GM21786 (cell line): ENCODE measurements around the gene CLIC4.
"Not testable (repeated sequence)": the region's sequence is repeated elsewhere in the genome, so short reads cannot be mapped to it uniquely, and the experiment has no call there.

ENCODE experiments used
- ATAC-seq: cut with Tn5 transposase; IDR thresholded peaks from one replicate; pipeline ENCODE4 v1.9.1; 2021; ENCODE audit not compliant: unreplicated experiment

CLIC4 gene

DNA sequence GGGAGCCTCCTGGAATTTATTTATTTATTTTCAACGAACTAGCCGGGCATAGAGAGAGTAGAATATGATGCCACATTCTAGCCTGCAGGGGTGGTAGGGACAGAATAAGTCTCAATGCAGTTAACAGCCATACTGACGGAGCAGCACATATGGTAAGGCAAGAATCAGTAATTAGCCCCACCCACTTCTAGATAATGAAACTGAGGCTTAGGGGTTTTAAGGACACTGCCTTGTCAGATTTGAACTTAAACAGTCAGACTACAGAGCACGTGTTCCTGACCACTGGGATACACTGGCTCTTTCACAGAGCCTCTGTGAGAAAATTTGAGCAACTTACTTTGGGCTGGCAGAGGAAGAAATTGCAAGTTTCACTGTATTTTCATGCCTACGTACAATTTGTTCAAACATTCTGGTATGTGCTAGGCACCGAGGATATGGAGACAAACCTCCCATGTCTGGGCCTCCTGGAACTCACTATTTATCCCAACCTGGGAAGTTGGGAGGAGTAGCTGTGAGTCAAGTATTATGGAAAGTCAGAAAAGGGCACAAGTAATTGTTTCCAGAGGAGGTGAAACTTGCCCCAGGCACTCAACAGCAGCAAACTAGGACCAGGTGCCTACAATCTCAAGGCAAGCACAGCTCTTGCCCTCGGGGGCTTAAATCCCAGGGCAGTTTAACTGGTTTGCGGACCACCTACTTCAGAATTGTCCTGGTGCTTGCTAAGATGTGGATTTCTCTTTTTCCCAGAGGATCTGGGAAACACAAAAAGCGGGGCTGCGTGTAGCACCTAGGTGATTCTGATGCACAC lies 1.6 kb upstream of the CLIC4 start:
- peak; percentile 23 for ATAC-seq

DNA sequence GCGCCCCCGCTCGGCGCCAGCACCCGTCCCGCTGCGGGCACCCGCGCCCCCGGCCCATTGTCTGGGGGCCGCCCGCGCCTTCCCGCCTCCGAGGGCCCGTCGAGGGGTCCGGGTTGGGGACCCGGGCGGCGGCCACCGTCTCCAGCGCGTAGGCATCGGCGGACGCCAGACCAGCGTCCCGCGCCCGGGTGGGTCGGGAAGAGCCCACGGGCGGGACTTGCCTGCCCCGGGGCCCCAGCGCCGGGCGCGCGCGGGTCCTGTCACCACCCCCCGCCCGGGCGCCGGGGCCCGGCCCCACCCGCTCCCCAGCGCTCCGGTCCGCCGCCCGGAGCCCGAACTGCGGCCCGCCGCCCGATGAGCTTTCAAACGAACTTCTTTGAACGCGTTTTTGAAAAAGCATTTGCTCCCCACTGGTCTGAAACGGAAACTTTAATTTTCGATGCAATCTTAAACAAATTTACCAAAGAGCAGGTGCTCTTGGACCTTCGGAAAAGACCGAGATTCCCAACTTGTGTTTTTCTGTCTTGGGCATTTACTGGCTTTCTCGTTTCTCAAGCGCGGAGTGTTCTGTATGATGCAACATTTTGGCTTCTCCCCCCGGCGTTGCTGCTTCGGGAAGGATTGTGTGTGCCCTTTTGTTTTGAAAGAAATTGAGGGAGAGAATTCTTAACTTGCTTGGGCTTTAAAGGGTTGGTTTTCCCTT lies 615 bp downstream of the CLIC4 start:
- ATAC-seq, result peak; percentile 5

DNA sequence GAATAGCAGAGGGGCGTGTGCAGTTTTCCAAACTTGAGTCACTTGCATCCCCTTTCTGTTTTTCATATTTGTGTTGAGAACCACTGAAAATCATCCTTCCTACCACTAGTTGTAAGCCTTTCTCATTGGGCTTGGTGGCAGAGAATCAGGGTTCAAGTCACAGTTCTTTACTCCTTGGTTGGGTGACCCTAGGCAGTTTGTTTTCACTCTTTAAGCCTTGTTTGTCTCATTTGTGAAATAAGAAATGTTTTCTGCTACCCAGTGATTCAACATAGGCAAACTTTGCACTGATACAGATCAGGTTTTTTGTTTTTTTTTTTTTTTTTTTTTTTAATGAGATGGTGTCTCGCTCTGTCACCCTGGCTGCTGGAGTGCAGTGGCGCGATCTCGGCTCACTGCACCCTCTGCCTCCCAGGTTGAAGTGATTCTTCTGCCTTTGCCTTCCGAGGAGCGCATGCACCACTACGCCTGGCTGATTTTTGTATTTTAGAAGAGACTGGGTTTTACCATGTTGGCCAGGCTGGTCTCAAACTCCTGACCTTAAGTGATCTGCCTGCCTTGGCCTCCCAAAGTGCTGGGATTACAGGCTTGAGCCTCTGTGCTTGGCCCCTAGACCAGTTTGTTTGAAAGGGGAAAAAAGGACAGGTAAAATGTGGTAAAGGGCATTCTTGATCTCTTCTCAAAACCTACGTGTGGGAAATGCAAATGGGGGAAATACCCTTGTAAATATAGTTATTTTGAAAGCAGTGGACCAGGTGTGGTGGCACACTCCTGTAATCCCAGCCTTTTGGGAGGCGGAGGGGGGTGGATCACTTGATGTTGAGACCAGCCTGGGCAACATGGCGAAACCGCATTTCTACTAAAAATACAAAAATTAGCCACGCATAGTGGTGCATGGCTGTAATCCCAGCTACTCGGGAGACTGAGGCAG lies 3.2 kb downstream of the CLIC4 start:
- no peak for ATAC-seq

GRCh38 chr1:24749252-24749651 lies 4.0 kb downstream of the CLIC4 start:
- ATAC-seq, result no peak

DNA sequence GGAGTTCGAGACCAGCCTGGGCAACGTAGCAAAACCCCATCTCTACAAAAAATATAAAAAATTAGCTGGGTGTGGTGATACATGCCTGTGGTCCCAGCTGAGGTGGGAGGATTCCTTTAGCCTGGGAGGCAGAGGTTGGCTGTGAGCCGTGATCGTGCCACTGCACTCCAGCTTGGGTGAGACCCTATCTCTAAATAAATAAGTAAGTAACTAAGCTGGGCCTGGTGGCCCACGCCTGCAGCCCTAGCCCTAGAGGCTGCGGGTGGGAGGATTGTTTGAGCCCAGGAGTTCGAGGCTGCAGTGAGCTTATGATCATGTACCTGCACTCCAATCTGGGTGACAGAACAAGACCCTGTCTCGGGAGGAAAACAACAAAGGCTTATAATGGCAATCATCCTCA lies 4.6 kb downstream of the CLIC4 start:
- no peak for ATAC-seq

DNA sequence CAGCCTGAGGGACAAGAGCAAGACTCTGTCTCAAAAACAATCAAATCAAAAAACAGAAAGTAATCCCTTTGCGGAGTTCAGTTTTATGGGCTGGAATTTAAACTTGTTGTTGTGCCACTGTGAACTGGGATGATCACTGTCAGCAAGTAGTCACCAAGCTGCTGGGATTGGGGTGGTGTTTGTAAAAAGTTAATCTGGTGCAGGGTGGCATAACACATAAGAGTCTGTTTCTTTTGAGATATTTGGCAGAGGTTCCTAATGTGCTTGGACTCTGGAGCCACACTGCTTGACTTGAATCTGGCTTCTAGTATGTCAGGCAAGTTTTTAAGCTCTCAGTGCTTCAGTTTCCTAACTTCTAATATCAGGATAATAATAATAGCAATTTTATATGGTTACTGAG lies 6.6 kb downstream of the CLIC4 start:
- ATAC-seq, result no peak

DNA sequence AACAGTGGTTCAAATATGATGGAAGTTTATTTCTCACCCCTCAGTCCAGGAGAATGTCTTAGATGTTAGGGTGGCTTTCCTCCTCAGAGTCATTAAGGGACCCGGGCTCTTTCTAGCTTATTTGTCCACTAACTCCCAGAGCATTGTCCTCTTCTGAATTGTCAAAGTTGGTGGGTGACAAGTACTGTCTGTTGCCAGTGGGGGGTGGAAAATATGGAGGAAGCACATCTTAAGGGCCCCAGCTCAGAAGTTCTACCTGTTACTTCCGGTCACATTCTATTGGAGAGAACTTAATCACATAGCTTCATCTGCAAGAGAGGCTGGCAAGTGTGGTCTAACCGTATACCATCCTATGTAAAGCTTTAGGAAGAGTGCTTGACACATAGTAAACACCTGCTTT lies 7.1 kb downstream of the CLIC4 start:
- ATAC-seq, result no peak

DNA sequence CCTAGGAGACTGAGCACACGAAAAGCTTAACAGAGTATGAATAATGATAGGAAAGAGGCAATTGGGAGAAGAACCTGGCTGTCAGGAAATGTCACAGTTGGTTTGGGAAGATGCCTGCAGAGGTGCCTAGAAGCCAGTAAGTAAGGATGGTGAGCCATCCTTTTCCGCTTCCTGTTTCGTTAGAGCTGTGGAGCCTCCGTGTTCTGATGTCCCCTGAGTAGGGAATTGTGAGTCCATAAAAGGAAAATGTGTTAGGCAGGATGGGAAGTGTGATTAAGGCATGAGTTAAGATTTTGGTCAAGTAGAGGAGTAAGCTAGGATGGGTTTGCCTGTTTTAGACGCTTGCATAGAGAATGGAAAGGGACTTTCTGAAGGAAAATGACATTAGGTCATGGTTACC lies 9.0 kb downstream of the CLIC4 start:
- ATAC-seq, result no peak

- ATAC-seq, result not testable (repeated sequence)
Observed at GRCh38 chr1:24755323-24755722, 10.1 kb downstream of the CLIC4 start.

GRCh38 chr1:24756395-24756794 lies 11.1 kb downstream of the CLIC4 start:
- ATAC-seq, result no peak

DNA sequence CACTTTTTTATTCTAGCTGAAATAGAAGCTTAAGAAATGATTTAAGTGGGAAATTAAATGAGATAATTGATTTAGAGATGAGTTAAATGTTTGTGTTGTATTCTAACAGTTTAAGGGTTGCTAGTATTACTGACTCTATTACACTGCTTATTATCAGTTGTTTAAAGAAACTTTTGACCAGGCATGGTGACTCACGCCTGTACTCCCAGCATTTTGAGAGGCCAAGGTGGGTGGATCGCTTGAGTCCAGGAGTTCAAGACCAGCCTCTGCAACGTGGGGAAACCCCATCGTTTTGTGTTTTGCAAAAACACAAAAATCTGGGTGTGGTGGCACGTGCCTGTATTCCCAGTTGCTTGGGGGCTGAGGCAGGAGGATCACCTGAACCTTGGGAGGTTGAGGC lies 14.2 kb downstream of the CLIC4 start:
- no peak for ATAC-seq

DNA sequence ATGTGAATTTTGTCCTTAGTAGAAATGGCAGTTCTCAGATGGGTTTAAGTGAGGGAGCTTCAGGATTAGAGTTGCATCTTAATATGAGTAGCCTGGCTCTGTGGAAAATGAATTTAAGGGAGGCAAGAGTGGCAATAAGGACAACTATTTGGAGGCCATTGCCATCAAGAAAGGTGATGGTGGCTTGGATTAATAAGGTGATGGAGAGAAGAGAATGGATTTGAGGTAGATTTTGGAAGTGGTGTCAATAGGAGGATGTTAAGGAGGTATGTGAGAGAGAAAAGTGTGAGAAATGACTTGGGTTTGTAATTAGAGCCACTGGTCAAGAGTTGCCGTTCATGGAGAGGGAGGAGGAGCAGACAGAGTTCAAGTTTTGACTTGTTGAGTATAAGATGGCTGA lies 16.3 kb downstream of the CLIC4 start:
- no peak for ATAC-seq

DNA sequence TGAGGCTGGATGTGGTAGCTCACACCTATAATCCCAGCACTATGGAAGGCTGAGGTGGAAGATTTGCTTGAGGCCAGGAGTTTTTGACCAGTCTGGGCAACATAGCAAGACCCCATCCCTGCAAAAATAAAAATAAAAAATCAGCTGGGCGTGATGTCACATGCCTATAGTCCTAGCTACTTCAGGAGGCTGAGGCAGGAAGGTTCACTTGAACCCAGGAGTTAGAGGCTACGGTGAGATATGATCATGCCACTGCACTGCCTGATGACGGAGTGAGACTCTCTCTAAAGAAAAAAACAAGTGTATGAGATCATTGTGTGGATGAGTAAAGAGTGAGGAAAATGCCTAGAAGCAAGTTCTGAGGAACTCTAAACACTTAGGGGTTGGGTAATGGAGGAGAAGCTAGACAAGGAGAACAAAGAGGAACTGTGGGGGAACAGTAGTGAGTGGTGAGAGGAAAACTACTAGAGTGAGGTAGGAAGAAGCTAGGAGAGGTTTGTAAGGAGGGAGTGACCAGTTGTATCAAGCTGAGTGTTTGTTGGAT lies 17.0 kb downstream of the CLIC4 start:
- ATAC-seq, result no peak

GRCh38 chr1:24763671-24764070 lies 18.4 kb downstream of the CLIC4 start:
- no peak for ATAC-seq

- no peak for ATAC-seq
Observed at GRCh38 chr1:24764439-24764838, 19.2 kb downstream of the CLIC4 start.

DNA sequence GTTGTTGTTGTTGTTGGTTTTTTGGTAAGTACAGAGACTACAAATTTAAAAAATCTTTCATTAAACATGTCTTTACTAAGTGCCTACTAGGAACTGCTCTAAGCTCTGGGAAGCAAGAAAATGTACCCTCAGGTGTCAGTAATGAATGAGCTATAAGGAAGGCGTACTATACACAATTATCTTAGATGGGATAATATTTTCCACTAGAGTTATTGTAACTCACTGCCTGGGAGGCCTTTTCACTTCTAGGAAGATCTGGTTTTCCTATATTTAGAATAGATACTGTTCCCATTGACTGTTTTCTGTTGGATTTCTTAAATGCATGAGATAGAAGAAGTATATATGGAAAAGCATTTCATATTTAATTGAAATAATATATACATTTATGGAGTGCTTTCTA lies 19.6 kb downstream of the CLIC4 start:
- ATAC-seq, result no peak

DNA sequence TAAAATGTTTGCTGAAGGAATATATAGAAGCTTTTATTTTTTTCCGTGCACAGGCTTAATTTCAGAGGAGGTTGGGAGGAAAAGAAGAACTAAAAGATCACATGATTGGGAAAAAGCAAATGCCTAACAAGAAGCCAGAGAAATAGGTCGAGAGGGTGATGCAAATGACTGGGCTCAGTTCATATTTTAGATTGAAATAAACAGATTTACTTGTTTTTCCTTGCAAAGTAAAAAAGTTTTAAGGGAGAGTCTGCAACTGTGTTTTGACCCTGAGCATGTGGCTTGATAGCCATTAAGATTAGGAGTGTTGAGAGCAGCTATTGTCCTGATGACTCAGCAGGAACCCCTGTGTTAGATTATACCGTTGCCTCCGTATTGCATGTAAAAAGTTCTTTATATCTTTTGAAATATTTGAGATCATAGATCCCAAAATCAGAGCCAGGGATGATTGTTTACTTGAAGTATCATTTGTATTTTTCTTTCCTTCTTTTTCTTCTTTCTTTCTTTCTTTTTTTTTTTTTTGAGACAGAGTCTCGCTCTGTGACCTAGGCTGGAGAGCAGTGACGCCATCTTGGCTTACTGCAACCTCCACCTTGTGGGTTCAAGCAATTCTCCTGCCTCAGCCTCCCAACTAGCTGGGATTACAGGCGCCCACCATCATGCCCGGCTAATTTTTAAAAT lies 20.2 kb downstream of the CLIC4 start:
- ATAC-seq, result no peak

DNA sequence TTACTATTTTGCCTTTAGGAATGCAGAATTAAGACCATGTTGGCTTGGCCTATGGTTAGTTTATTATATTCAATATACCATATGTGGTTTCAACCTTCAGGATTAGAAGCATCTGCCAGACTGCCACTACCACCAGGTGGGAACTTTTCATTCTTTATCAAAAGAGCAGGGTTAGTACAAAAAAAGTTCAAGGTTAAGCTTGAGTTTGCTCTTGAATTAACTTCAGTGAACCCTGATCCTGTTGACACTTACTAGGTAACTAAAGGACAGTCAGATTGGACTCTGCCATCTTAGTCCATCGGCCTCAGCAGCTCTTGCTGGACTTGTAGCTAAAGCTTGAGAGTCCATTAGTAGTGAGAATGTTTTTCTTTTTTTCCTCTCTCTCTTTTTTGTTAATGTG lies 22.1 kb downstream of the CLIC4 start:
- no peak for ATAC-seq

DNA sequence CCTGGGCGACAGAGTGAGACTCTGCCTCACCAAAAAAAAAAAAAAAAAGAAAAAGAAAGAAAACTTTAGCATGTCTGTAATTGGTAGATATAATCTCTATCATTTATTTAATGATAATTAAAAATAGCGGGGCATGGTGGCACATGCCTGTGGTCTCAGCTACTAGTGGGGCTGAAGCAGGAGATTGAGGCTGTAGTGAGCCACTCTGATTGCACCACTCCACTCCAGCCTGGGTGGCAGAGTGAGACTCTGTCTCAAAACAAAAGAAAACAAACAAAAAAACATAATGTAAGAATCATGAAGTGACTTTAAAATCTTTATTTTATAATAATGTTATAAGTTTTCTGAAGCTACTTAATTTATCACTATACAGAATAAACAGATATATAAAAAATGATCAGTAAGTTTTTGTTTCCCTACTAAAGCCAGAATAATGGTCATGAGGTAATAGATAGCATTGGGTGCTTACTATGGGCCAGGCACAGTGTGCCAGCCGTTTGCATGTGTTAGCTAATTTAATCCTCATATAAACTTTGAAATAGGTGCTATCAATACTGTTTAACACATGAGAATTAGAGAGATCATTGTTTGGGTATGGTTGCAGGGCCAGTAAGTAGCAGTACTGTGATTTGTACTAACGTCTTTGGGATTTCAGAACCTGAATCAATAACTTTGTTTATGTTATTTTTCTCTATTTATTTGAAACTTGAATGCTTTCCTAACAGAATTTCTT lies 23.8 kb downstream of the CLIC4 start:
- no peak for ATAC-seq
